ENCODE measurements around the gene ASPSCR1. TPM values are rescaled to one million over a fixed set of nuclear protein-coding genes. Genes with fewer than 3 reads are reported as not detected.

The ASPSCR1 gene
- total and polyA plus RNA-seq, 12 donors, result 10.2 to 177 (median 27.6) TPM

DNA sequence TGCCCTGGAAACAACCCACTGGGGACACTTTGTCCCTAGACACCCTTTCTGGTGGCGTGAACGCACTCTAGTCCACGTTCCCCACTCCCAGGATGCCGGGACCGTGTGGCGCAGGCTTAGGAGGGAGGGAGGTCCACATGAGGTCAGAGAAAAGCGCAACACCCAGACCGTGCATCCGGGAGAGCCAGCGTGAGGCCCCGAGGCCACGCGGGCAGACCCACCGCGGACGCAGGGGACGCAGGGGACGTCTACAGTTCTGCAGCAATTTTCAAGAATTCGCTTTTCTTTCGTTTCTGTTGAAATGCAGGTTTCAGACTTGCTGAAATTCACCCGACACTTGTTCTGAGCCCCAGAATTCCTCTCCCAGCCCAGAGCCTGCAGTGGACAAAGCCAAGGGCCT is 69.5 kb downstream of the ASPSCR1 start:
- no peak overlapping the region for H3K4me3 ChIP-seq
- H3K27me3 ChIP-seq, result no peaks in the 10 kb centered on the region
- H3K4me1 ChIP-seq (replicated peaks in 1 of 2), result peaks cover 7 to 8% of the 10 kb centered on the region in 2 donors
- H3K9me3 ChIP-seq (replicated peaks in 1 of 3), result no peaks in the 10 kb centered on the region
- no peak overlapping the region for H3K27ac ChIP-seq
- no peak for TF ChIP-seq POLR2A (IDR thresholded peaks at IDR 0.05)
- TF ChIP-seq, protein P1, sequence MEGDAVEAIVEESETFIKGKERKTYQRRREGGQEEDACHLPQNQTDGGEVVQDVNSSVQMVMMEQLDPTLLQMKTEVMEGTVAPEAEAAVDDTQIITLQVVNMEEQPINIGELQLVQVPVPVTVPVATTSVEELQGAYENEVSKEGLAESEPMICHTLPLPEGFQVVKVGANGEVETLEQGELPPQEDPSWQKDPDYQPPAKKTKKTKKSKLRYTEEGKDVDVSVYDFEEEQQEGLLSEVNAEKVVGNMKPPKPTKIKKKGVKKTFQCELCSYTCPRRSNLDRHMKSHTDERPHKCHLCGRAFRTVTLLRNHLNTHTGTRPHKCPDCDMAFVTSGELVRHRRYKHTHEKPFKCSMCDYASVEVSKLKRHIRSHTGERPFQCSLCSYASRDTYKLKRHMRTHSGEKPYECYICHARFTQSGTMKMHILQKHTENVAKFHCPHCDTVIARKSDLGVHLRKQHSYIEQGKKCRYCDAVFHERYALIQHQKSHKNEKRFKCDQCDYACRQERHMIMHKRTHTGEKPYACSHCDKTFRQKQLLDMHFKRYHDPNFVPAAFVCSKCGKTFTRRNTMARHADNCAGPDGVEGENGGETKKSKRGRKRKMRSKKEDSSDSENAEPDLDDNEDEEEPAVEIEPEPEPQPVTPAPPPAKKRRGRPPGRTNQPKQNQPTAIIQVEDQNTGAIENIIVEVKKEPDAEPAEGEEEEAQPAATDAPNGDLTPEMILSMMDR (IDR thresholded peaks at IDR 0.05), result no peak
- intact Hi-C loops (cut with DNase I), result no loop called here
- no peak for DNase-seq
- H3K36me3 ChIP-seq (replicated peaks in 1 of 2), result peaks cover 0 to 31% of the 10 kb centered on the region in 2 donors
- 91 to 94% (median 93%) methylated on average over 20 to 21 of the region's 21 CpGs for WGBS, 4 donors

DNA sequence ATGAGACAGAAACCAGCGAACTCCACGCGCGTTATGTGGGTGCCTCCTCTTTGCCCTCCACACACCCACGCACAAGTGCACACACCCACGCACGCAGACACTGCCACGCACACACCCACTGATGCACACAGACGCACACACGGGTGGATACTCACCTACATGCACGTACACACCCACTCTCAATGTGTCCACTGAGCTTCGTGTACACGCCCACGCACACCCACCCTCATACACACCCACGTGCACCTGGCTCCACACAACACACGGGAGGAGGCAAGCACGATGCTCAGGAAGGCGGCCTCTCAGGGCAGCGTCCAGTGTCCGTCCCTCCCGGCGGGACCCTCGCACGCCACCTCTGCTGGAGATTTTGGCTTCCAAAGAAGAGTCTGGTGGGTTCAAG is 70.0 kb downstream of the ASPSCR1 start:
- Histone ChIP-seq H3K27ac (no peak overlapping the region), H3K9me3 (replicated peaks in 1 of 3) (no peaks in the 10 kb centered on the region), H3K4me3 (no peak overlapping the region), H3K4me1 (replicated peaks in 1 of 2) (peaks cover 8 to 9% of the 10 kb centered on the region in 2 donors), H3K36me3 (replicated peaks in 1 of 2) (peaks cover 0 to 31% of the 10 kb centered on the region in 2 donors), H3K27me3 (no peaks in the 10 kb centered on the region)
- intact Hi-C loops (cut with DNase I), result no loop called here
- whole genome bisulfite sequencing, 4 donors, result 90 to 96% (median 91%) methylated on average over 19 to 24 of the region's 24 CpGs
- TF ChIP-seq POLR2A (IDR thresholded peaks at IDR 0.05), result no peak
- TF ChIP-seq, protein P1 (IDR thresholded peaks at IDR 0.05), result no peak
- DNase-seq, result no peak

DNA sequence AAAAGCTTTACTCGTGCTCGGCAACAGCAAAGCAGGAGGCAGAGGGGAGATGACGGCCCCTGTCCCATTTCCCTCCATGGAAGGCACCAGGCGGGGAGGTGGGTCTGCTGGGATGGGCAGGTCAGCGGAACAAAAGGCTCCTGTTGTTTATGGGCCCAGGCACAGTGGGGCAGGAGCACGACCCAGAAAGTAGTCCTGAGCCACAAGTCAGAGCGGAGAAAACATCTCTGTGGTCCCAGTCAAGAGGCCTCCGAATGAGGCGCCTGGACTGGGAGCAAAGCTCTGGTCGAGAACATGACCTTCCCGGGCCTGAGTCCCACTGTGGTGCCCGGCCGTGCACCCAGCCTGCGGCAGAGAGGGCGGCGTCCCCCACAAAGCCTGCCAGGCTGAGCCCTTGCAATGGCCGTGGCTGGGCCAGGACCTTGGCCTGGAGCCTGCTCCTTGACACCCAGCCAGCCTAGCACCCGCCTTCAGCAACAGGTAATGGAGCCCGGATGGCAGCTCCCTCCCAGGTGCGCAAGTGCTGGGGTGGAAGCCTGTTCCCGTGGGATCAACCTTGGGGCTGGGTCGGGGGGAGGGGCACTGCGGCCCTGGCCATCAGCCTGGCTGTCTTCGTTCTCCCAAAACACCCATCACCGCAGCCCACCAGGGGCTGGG is 70.6 kb downstream of the ASPSCR1 start:
- Histone ChIP-seq H3K4me3 (no peak overlapping the region), H3K27ac (no peak overlapping the region), H3K4me1 (replicated peaks in 1 of 2) (peaks cover 15% of the 10 kb centered on the region in 2 donors), H3K27me3 (no peaks in the 10 kb centered on the region), H3K9me3 (replicated peaks in 1 of 3) (no peaks in the 10 kb centered on the region), H3K36me3 (replicated peaks in 1 of 2) (peaks cover 0 to 31% of the 10 kb centered on the region in 2 donors)
- no peak for DNase-seq
- intact Hi-C loops (cut with DNase I), result no loop called here
- WGBS, 4 donors, result 87 to 90% (median 90%) methylated on average over 9 to 25 of the region's 25 CpGs
- TF ChIP-seq POLR2A (IDR thresholded peaks at IDR 0.05), result no peak
- TF ChIP-seq, protein P1 (IDR thresholded peaks at IDR 0.05), result no peak

DNA sequence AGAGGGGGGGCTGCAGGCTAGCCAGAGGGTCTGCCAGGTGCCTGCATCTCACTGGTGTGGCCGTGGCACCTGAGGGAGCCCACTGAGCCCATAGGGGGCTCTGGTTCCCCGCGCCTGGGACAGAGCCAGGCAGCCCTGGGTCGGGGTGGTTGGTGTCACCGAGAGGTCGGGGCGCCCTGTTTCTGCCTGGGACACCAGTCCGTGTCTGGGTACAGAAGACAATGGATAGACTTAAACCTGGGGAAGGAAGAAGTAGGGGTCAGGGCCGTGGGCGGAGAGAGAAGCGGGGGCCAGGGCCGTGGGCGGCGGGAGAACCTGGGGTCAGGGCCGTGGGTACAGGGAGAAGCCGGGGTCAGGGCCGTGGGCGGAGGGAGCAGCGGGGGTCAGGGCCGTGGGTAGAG is 71.1 kb downstream of the ASPSCR1 start:
- intact Hi-C loops (cut with DNase I), result no loop called here
- H3K9me3 ChIP-seq (replicated peaks in 1 of 3), result no peaks in the 10 kb centered on the region
- DNase-seq, result no peak
- WGBS, 4 donors, result 84 to 87% (median 86%) methylated on average over 19 to 20 of the region's 20 CpGs
- no peak overlapping the region for H3K27ac ChIP-seq
- H3K27me3 ChIP-seq, result no peaks in the 10 kb centered on the region
- no peak overlapping the region for H3K4me3 ChIP-seq
- TF ChIP-seq, protein P1 (IDR thresholded peaks at IDR 0.05), result no peak
- TF ChIP-seq POLR2A (IDR thresholded peaks at IDR 0.05), result no peak
- peaks cover 0 to 34% of the 10 kb centered on the region in 2 donors for H3K36me3 ChIP-seq (replicated peaks in 1 of 2)
- peaks cover 17 to 20% of the 10 kb centered on the region in 2 donors for H3K4me1 ChIP-seq (replicated peaks in 1 of 2)
